Measurements from ENCODE around the gene PEA15.

Gene PEA15

DNA sequence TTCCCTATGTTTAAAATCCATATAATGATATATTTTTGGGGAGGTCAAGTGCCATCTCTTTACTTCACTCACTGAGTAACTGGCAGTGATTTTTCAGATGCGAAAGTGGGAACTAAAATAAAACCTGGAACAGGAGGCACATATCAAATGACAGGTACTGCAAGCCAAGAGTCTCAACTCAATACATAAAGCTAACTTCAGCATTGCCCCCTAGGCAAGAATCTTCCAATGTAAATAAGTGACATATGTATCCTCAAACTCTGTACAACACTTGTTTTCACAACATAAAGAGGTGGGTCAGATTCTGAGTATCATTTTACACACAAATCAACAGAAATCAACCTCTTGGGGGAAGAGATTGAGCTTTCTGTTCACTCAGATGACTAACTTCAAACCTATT, 39.0 kb downstream of the PEA15 start:
- no peak for DNase-seq

DNA sequence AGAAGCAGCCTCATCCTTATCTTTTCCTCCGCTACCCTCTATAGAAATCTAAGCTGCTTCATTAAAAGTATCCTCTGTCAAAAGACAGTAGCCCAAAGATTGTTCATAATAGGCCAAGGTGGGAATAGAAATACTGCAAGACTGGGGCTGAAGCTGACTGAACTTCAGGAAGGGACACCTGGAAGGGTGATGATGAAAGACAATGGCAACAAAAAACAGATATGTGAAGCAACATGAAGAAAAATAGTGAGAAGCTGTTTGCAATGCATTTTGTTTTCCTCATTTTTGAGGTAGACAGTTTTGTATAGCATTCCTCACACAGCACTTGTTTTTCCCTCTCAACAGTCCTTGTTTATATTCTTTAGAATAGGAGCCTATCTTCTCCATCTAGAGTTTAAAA, 40.2 kb downstream of the PEA15 start:
- DNase-seq = no peak

DNA sequence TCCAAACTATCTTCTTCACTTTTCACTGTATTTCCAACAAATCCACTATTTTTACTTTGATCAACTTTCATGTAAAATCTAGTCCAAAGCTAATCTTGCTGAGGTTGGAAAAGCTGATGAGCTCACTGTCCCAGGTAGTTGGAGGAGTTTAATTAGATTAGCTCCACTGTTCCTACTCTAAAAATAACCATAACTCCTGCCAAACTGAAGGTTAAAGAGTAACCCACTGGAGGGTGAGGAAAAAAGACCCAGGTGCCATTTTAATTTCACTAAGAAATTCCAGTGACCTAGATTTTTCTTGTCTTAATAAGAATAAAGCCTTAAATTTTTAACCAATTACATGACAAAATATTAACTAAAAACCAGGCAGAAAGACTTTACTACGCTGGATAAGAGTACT, 41.9 kb downstream of the PEA15 start:
- DNase-seq = no peak

DNA sequence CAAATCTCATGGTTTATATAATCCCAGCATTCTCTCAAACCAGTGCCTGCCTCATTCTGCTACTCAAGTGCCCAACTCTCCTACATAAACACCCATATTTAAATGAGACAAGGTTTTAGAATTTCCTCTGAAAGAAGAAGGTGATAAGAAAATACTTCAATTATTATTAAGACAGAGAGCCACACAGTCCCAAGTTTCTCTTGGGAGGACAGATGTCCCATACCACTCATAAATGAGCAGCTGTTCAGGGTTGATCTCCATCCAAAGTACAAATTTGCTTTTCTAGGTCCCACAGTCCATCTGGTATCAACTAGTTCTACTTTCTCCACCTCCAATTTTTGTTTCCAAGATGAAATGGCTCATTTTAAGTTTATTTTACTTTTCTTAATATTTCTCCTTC, 45.8 kb downstream of the PEA15 start:
- DNase-seq = no peak

- peak; percentile 66 for DNase-seq
Measured at GRCh38 chr1:160251687-160252526, 46.7 kb downstream of the PEA15 start.

DNA sequence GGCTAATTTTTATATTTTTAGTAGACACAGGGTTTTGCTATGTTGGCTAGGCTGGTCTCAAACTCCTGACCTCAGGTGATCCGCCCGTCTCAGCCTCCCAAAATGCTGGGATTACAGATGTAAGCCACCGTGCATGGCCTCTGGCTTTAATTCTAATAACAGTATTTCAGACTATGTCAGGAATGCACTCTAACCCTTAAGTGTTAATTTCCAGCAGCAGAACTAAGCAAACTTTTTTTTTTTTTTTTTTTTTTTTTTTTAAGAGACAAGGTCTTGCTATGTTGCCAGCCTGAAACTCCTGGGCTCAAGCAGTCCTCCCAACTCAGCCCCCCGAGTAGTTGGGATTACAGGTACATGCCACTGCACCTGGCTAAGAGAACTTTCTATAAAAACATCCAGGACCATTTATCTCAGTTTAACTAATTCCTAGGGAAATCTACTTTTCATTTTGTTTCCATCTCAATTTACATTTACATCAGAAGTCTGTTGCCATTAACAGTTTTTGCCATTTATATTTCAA, 50.7 kb downstream of the PEA15 start:
- no peak for DNase-seq

DNA sequence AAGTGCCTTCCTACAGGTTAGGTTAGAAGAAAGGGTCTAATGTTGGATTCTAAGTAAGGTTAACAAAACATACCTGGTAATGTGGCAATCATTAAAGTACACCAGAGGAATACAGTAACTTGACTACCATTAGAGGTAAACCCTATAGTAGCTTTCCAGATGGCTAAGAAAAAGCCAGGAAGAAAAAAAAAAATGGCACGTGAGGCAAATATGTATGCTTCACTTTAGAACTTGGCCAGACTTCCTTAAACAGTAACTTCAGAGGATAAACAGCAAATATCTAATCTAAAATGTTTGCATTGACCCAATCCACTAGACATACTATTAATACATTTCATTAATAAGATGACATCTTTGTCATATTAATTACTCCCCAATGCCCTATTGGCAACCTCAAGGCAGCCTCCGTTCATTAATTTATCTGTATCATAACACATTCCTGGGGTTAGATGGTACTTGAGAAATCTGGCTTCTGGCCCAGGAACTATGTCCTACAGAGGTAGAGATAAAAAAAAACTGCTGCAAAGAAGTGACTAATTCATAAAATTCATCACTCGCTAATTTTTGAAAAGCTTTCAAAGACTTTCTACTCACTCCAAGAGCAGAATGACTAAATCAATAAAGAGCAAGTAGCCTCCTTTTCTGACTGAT, 51.3 kb downstream of the PEA15 start:
- no peak for DNase-seq

- DNase-seq = no peak
Measured at GRCh38 chr1:160257411-160258015, 52.3 kb downstream of the PEA15 start.

DNA sequence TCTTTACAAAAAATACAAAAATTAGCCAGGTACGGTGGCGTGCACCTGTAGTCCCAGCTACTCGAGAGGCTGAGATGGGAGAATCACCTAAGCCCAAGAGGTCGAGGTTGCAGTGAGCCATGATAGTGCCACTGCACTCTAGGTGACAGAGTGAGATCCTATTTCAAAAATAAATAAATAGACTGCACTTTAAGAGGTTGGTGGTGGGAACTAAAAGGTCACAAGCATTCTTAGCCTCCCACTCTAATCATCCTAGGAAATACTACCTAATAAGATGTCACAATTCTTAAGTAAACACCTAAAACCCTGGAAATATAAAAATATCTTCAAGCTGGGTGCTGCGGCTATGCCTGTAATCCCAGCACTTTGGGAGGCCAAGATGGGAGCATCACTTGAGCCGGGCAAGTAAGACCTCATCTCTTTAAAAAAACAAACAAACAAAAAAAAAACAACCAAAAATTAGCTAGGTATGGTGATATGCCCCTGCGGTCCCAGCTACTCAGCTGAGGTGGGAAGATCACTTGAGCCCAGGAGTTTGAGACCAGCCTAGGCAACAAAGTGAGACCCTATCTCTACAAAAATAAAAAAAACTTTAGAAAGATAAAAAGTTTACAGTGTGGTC, 53.1 kb downstream of the PEA15 start:
- DNase-seq = no peak

DNA sequence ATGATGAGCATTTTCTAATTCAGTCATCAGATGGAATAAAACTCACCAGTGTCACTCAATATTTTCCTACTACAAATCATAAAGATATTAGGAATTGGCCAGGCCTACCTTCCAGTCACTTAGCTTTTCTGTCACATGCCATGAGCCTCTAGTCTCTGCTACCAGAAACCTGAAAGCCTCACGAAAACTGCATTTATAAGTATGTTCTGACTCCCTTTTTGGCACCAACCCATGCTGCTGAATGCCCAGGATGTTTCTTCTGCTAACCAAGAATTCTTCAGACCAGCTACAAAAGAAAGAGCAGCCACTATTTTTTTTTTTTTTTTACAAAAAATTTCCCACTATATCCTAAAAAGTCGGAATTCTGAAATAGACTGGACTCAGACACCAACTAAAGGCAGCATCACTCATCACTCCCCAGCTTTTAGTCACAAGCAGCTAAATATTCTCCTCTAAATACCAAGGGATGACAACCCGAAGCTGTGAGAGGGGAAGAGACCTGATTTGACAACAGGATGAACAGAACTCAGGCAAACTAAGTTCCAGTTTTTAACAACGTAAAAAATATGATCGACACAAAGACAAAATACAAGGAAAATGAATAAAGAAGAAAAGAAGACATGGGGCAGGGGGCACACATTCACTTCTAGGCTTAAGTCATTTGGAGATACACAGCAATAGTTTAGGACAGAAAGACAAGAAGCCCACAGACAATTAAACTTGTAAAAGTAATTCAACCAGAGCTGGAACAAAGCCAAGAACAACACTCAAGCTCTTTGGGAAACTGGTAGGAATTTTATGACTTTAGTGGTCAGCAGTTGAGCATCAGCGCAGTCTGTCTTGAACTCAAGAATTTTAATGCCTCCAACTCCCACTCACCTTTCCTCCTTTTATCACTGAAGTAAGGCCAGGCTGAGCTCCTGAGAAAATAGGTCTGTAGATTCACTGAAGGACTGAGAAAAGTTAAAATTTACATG, 55.5 kb downstream of the PEA15 start:
- DNase-seq = no peak

DNA sequence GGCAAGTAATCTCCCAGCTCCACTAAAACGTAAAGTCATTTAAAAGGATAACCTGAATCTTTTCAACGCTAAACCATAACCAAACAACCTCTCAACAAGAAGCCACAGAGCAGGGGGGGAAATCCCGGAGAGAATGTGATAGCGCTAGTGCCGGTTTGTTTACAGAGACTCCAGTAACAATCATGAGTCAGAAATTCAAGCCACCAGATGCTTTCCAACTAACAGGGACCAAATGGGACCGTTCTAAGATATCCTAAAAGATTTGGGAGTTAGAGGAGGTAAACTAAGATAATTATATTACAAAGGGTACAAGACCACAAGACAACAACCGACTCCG, 56.3 kb downstream of the PEA15 start:
- DNase-seq = peak; percentile 72

- peak; percentile 99 for DNase-seq
Measured at GRCh38 chr1:160261893-160262794, 57.0 kb downstream of the PEA15 start, which contains the start of gene DCAF8. TSS of gene DCAF8 (minus strand) at chr1:160262549. CDS start at chr1:160244008, 18,541 bp downstream.

DNA sequence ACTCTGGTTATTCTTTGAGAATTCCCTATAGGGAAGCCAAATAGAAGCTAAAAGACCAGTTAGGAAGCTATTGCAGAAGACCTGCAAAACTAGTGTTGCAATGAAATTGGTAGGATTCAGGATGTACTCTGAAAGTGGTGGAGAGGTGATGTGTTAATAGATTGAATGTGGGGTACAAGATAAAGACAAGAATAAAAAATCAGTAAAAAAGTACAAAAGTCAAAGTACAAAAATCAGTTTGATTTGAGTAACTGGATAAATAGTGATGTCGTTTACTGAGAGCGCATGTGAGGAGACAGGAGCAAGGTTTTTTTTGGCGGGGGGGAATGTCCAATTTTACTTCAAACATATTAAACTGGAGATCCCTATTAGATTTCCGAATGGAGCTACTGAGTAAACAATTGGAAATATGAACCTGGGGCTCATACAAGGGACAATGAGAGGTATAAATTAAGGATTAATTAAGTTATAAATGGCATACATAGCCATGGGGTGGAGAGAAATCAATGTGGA, 59.7 kb downstream of the PEA15 start:
- DNase-seq = no peak

Measured in CD4-positive, alpha-beta T cell treated with Interleukin-17A for 4 hours (primary cell).